Body of pancreas (tissue), 4 donors: ENCODE measurements around the gene TPR.

Source experiments
- CTCF ChIP-seq, 7 experiments: fragments of 450-650 bp in 4 of 7; fragments of 200-600 bp in 3 of 7; sonication (generic) in 3 of 7; IDR thresholded peaks; one replicate each; pipeline ENCODE4 v1.5.1; 2016 to 2019; ENCODE audit warnings: antibody characterized with exemption in 7 of 7
- POLR2A ChIP-seq, 3 donors: fragments of 450-650 bp; IDR thresholded peaks; one replicate each; pipeline ENCODE4 v1.6.1; 2016; ENCODE audit warnings: antibody characterized with exemption in 3 of 3, mild to moderate bottlenecking in 2 of 3

GRCh38 chr1:186282466-186282865 is 92.6 kb downstream of the TPR start:
- TF ChIP-seq CTCF (IDR thresholded peaks at IDR 0.05) (no peak), POLR2A (IDR thresholded peaks at IDR 0.05) (no peak)
